Hepatocyte (in vitro differentiated cells): ENCODE measurements around the gene GLI3. TPM values are rescaled to one million over a fixed set of nuclear protein-coding genes. Genes with fewer than 3 reads are reported as not detected.

Source experiments
- DNase-seq: peaks from one replicate; pipeline ENCODE4 v3.0.0-alpha.2; 2016; ENCODE audit warnings: low spot score
- H2AFZ ChIP-seq: fragments of 200-600 bp; sonication (generic); 2 replicates; pipeline ENCODE4 v1.6.0; 2016; ENCODE audit warnings: antibody characterized with exemption, mild to moderate bottlenecking
- H3K27ac ChIP-seq: fragments of 200-600 bp; sonication (generic); 2 replicates; pipeline ENCODE4 v1.5.1; 2016; ENCODE audit warnings: mild to moderate bottlenecking
- H3K27me3 ChIP-seq: fragments of 200-600 bp; sonication (generic); 2 replicates; pipeline ENCODE4 v1.6.1; 2016
- H3K36me3 ChIP-seq: fragments of 200-600 bp; sonication (generic); replicated peaks from 2 replicates; pipeline ENCODE4 v1.5.1; 2016; ENCODE audit warnings: low read depth; ENCODE audit not compliant: insufficient read depth
- H3K4me1 ChIP-seq: fragments of 200-600 bp; sonication (generic); 2 replicates; pipeline ENCODE4 v1.5.1; 2016; ENCODE audit warnings: mild to moderate bottlenecking, moderate library complexity; ENCODE audit not compliant: insufficient read depth
- H3K4me2 ChIP-seq: fragments of 200-600 bp; sonication (generic); 2 replicates; pipeline ENCODE4 v1.6.0; 2016
- H3K4me3 ChIP-seq: fragments of 200-600 bp; sonication (generic); 2 replicates; pipeline ENCODE4 v1.5.1; 2016; ENCODE audit warnings: mild to moderate bottlenecking
- H3K79me2 ChIP-seq: fragments of 200-600 bp; sonication (generic); 2 replicates; pipeline ENCODE4 v1.6.0; 2017; ENCODE audit warnings: mild to moderate bottlenecking
- H3K9me2 ChIP-seq: fragments of 200-600 bp; sonication (generic); replicated peaks from 2 replicates; pipeline ENCODE4 v1.6.0; 2017; ENCODE audit warnings: mild to moderate bottlenecking; ENCODE audit not compliant: insufficient read depth
- H3K9me3 ChIP-seq: fragments of 200-600 bp; sonication (generic); 2 replicates; pipeline ENCODE4 v1.5.1; 2016; ENCODE audit warnings: low read depth, mild to moderate bottlenecking
- H4K20me1 ChIP-seq: fragments of 200-600 bp; sonication (generic); 2 replicates; pipeline ENCODE4 v1.6.0; 2016; ENCODE audit warnings: mild to moderate bottlenecking; ENCODE audit not compliant: insufficient read depth, poor library complexity, severe bottlenecking
- CTCF ChIP-seq: fragments of 200-600 bp; sonication (generic); IDR thresholded peaks from 2 replicates; pipeline ENCODE4 v1.5.1; 2016; ENCODE audit warnings: antibody characterized with exemption, mild to moderate bottlenecking; ENCODE audit not compliant: poor library complexity
- EZH2 ChIP-seq: fragments of 200-600 bp; sonication (generic); IDR thresholded peaks from 2 replicates; pipeline ENCODE4 v1.6.1; 2016; ENCODE audit warnings: antibody characterized with exemption, mild to moderate bottlenecking, borderline replicate concordance
- EZH2phosphoT487 ChIP-seq: fragments of 200-600 bp; sonication (generic); IDR thresholded peaks from one replicate; pipeline ENCODE4 v1.6.1; 2018; ENCODE audit warnings: antibody characterized with exemption, mild to moderate bottlenecking, low read depth, moderate library complexity; ENCODE audit not compliant: unreplicated experiment, severe bottlenecking
- WGBS: methylation state at CpG from one replicate; pipeline ENCODE4 v1.1.6; 2016; ENCODE audit warnings: low lambda C conversion rate; ENCODE audit errors: missing lambda C conversion rate; 5-methylcytosine and 5-hydroxymethylcytosine counted together
- polyA plus RNA-seq: library from polyadenylated mRNA; unstranded; fragments of >200 nt; fragmentation: Nextera tagmentation; extraction: Ambion mirVana; gene quantifications from 2 replicates; pipeline ENCODE4 v1.2.1, GENCODE V29; 2016
- total RNA-seq: library from RNA; depleted of rRNA; stranded (reverse); fragments of >200 nt; gene quantifications from 2 replicates; pipeline ENCODE4 v1.2.3, GENCODE V29; 2014

Gene GLI3
- total and polyA plus RNA-seq, 2 experiments from 2014 or later: 5.5 to 20.0 TPM

- Histone ChIP-seq H3K79me2 (no peaks in the 10 kb centered on the region), H2AFZ (no peak overlapping the region), H3K9me2 (no peaks in the 10 kb centered on the region), H3K36me3 (no peaks in the 10 kb centered on the region), H3K27me3 (no peaks in the 10 kb centered on the region), H3K4me2 (no peak overlapping the region), H4K20me1 (no peaks in the 10 kb centered on the region), H3K27ac (no peak overlapping the region), H3K4me1 (no peaks in the 10 kb centered on the region), H3K9me3 (no peaks in the 10 kb centered on the region), H3K4me3 (no peak overlapping the region)
- no peak for DNase-seq
- WGBS: 91% methylated on average over 13 of the region's 13 CpGs
- TF ChIP-seq CTCF (no peak), EZH2phosphoT487 (no peak), EZH2 (no peak)
Observed at GRCh38 chr7:41972270-41972669, 264.7 kb downstream of the GLI3 start.

GRCh38 chr7:41971640-41972187 lies 265.3 kb downstream of the GLI3 start:
- no peak overlapping the region for H3K27ac ChIP-seq
- no peak for DNase-seq
- no peaks in the 10 kb centered on the region for H3K9me2 ChIP-seq
- H3K27me3 ChIP-seq: no peaks in the 10 kb centered on the region
- no peak for TF ChIP-seq EZH2phosphoT487
- no peak for TF ChIP-seq EZH2
- TF ChIP-seq CTCF: no peak
- 74% methylated on average over 9 of the region's 9 CpGs for WGBS
- no peaks in the 10 kb centered on the region for H4K20me1 ChIP-seq
- no peaks in the 10 kb centered on the region for H3K36me3 ChIP-seq
- H3K9me3 ChIP-seq: no peaks in the 10 kb centered on the region
- no peaks in the 10 kb centered on the region for H3K4me1 ChIP-seq
- no peak overlapping the region for H3K4me2 ChIP-seq
- no peak overlapping the region for H2AFZ ChIP-seq
- H3K79me2 ChIP-seq: no peaks in the 10 kb centered on the region
- no peak overlapping the region for H3K4me3 ChIP-seq

- H3K79me2 ChIP-seq: no peaks in the 10 kb centered on the region
- no peaks in the 10 kb centered on the region for H3K9me3 ChIP-seq
- DNase-seq: no peak
- no peaks in the 10 kb centered on the region for H3K27me3 ChIP-seq
- TF ChIP-seq EZH2phosphoT487 (no peak), EZH2 (no peak), CTCF (no peak)
- H3K27ac ChIP-seq: no peak overlapping the region
- H3K9me2 ChIP-seq: no peaks in the 10 kb centered on the region
- H3K4me3 ChIP-seq: no peak overlapping the region
- no peaks in the 10 kb centered on the region for H3K4me1 ChIP-seq
- H3K36me3 ChIP-seq: no peaks in the 10 kb centered on the region
- H2AFZ ChIP-seq: no peak overlapping the region
- H4K20me1 ChIP-seq: no peaks in the 10 kb centered on the region
- WGBS: 91% methylated on average over 5 of the region's 5 CpGs
- H3K4me2 ChIP-seq: no peak overlapping the region
Observed at GRCh38 chr7:41970941-41971340, 266.1 kb downstream of the GLI3 start.
